AG10803 (cell line): Measurements from ENCODE around the gene NEUROD4.
A peak's percentile ranks its signal among the peaks of the same experiment; 100 is the strongest.

ENCODE experiments used
- DNase-seq: peaks from one replicate; pipeline ENCODE4 v3.0.0; 2010; ENCODE audit warnings: low read depth
- H3K4me3 ChIP-seq: 2 replicates; pipeline ENCODE4 v1.5.1; 2011; ENCODE audit warnings: mild to moderate bottlenecking, low read length, control low read depth
- CTCF ChIP-seq: conservative IDR thresholded peaks from 2 replicates; pipeline ENCODE4 v1.5.1; 2011; ENCODE audit warnings: mild to moderate bottlenecking, low read length, control low read depth, inconsistent platforms

NEUROD4 gene

GRCh38 chr12:54988402-54989054 is 31.2 kb upstream of the NEUROD4 start:
- TF ChIP-seq CTCF = no peak
- H3K4me3 ChIP-seq = no peak overlapping the region
- DNase-seq = peak; percentile 29

- DNase-seq = no peak
- no peak overlapping the region for H3K4me3 ChIP-seq
- TF ChIP-seq CTCF = no peak
These were observed 29.9 kb upstream of the NEUROD4 start for GRCh38 chr12:54989829-54990228.

GRCh38 chr12:54991161-54991990 is 28.4 kb upstream of the NEUROD4 start:
- H3K4me3 ChIP-seq = no peak overlapping the region
- no peak for TF ChIP-seq CTCF
- no peak for DNase-seq

GRCh38 chr12:54991991-54992375 is 27.8 kb upstream of the NEUROD4 start:
- no peak for DNase-seq

GRCh38 chr12:54993181-54993835 is 26.5 kb upstream of the NEUROD4 start:
- TF ChIP-seq CTCF = peak; percentile 84
- DNase-seq = peak; percentile 62

More at GRCh38 chr12:54991991-54992375, 27.8 kb upstream of the NEUROD4 start:
- TF ChIP-seq CTCF = no peak
- H3K4me3 ChIP-seq = no peak overlapping the region

GRCh38 chr12:54996205-54996604 is 23.6 kb upstream of the NEUROD4 start:
- no peak for DNase-seq
- H3K4me3 ChIP-seq = no peak overlapping the region
- TF ChIP-seq CTCF = no peak

More at GRCh38 chr12:54993181-54993835, 26.5 kb upstream of the NEUROD4 start:
- no peak overlapping the region for H3K4me3 ChIP-seq
